Measurements from ENCODE around the gene EVA1C.

DNA sequence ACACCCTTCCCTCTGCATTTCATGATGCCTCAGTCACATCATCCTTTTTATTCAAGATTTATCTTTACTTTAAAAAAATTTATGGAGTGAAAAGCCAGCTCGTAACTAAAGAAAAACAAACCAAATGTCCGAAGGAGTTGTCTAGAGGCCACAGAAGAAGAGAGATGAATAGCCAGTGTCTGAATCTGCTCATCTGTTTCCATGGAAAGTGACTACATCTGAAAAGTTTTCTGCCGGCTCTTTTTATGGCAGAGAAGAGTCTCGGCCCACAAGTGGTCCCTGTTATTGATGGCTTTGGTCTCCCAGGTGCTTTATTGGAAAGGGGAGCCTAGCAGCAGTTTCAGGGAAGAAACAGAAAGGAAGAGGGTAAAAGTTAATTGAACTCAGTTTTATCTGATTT is 5.6 kb downstream of the EVA1C start:
- TF ChIP-seq TAF1 (IDR thresholded peaks at IDR 0.05; ENCODE audit: borderline replicate concordance, insufficient read depth, low read length) (no peak), POLR2AphosphoS5 (IDR thresholded peaks at IDR 0.05; ENCODE audit: low read depth, low read length) (no peak)

Measured in PFSK-1 (cell line).